A172 (cell line): Measurements from ENCODE around the gene ATE1. TPM values are rescaled to one million over a fixed set of nuclear protein-coding genes. Genes with fewer than 3 reads are reported as not detected.

Source experiments
- DNase-seq: peaks from one replicate; pipeline ENCODE4 v3.0.0-alpha.2; 2015; ENCODE audit warnings: low spot score
- total RNA-seq: library from RNA; depleted of rRNA; stranded (reverse); fragments of >200 nt; shearing (Covaris generic); gene quantifications from 2 replicates; pipeline ENCODE4 v1.2.3, GENCODE V29; 2014; rRNA removed

The ATE1 gene
- total RNA-seq, 1 experiment from 2014 or later = 10.6 TPM

DNA sequence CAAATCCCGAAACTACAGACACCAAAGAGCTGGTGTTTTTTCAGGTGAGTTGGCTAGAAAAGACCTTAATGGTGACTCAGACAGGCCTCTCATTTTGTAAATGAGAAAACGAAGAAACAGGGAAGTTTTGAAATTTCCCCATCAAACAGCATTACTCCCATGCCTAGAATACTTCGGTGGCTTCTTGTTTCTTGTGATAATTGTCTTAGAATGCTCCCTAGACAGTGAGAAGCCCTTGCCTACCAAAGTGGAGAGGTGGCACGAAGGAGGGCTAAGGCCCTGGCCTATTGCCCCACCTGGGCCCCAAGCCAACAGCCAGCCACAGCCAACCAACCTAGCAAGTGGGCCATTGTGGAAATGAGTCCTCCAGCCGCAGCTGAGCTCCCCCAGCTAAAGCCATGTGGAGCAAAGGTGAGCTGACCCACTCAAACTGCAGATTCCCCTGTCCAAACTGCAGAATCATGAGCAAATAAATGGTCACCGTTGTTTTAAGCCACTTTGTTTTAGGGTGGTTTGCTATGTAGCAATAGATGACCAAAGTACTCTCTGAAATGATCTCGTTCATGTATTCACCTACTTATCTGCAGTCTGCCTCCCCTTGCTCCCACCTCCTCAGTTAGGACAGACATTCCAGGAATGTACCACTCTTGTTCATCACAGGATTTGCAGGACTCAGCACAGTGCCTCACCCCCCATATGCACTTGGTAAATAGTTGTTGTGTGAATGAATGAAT is 231.9 kb downstream of the ATE1 start:
- no peak for DNase-seq

GRCh38 chr10:121694966-121695643 is 232.7 kb downstream of the ATE1 start:
- DNase-seq = no peak

DNA sequence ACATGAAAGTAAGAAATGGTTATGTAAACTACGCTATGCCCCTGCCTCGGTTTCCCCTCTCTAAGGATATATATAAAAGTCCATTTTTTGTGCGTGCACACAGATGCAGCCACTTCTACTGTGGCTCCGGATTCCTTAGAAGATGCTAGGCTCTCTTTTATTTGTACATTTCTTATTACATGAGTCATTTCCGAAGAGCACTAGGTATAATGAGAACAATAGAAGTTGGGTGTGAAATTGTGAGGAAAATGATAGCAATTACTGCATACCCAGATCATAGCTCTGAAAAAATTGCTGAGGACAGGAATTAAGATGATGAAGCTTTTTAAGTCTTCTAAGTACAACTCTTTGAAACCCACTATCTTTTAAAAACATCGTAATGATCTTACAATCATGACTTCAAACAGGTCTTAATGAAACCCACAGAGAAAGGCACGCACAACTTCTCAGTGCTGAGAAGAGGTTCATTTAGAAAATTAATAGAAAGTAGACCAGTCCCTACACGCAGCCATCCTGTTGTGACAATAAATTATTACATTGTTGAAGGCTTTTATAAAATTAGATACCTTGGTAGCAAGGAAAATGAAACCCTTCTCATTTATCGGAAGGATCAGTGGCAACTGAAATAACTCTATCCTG is 233.4 kb downstream of the ATE1 start:
- DNase-seq = no peak

GRCh38 chr10:121692626-121693025 is 235.2 kb downstream of the ATE1 start:
- DNase-seq = no peak

DNA sequence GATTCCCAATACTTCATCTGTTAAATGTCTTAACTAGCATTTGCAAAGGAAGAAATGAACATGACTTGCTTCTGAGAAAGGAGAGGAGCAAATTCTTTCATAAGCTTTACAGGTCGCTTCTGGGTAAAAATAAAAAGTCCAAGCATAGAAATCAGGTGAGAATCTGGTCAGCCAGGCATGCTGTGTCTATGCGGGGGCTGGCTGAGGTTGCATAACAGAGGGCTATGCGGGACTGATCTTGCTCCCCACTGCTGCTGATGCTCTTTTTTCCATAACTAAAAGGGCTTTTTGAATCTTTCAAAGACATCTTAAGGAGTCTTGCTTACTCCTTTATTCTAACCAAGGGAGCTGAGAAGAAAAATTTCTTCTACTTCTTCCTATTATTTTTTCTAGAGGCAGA is 236.9 kb downstream of the ATE1 start:
- DNase-seq = no peak

Other genes starting within 250 kb of the ATE1 start
- 30.0 and 38.8 TPM in 2 replicates for gene NSMCE4A, start 47.2 kb upstream of the ATE1 start, total RNA-seq
- 4.4 and 8.5 TPM in 2 replicates for gene TACC2, start 61.1 kb upstream of the ATE1 start, total RNA-seq